ENCODE results near the gene SHISAL1. TPM values are rescaled to one million over a fixed set of nuclear protein-coding genes. Genes with fewer than 3 reads are reported as not detected.
A peak's percentile ranks its signal among the peaks of the same experiment; 100 is the strongest.

SHISAL1 gene
- total and polyA plus RNA-seq, 5 donors, result 1.0 to 5.8 (median 1.3) TPM

GRCh38 chr22:44219101-44219870, 93.5 kb downstream of the SHISAL1 start:
- ATAC-seq (no peak), DNase-seq (no peak)
- intact Hi-C loops (cut with DNase I), result no loop called here
- Histone ChIP-seq H3K4me1 (ENCODE audit: control insufficient read depth, insufficient read depth, low read length) (no peaks in the 10 kb centered on the region), H3K9me3 (ENCODE audit: control insufficient read depth, low read length) (peaks cover 2% of the 10 kb centered on the region), H3K27me3 (ENCODE audit: control insufficient read depth, insufficient read depth) (no peaks in the 10 kb centered on the region), H3K4me3 (ENCODE audit: low read length) (no peak overlapping the region), H3K27ac (ENCODE audit: low read length) (no peak overlapping the region)
- WGBS, result 78% methylated on average over 21 of the region's 21 CpGs

DNA sequence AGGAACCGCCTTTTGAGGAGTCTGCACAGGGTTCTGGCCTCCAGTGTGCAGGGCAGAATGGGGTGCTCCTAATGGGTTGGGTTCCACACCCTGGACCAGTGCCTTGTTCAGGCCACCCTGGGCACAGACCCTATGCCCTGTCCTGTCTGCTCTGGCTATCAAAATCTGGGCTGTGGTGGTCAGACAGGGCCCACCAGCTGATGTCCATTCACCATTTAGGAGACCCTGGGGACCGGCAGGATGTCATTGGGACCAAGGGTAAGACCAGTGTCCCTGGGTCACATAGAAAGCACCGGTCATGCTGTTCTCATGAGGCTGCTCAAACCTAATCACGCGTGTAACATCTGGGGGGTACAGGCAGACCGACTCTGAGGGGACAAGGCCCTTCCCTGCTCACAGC, 94.7 kb downstream of the SHISAL1 start:
- ATAC-seq, result no peak
- H3K9me3 ChIP-seq (ENCODE audit: control insufficient read depth, low read length), result peaks cover 2% of the 10 kb centered on the region
- 93% methylated on average over 6 of the region's 6 CpGs for WGBS
- intact Hi-C loops (cut with DNase I), result no loop called here
- no peak overlapping the region for H3K4me3 ChIP-seq (ENCODE audit: low read length)
- no peak overlapping the region for H3K27ac ChIP-seq (ENCODE audit: low read length)
- no peaks in the 10 kb centered on the region for H3K4me1 ChIP-seq (ENCODE audit: control insufficient read depth, insufficient read depth, low read length)
- no peak for DNase-seq
- H3K27me3 ChIP-seq (ENCODE audit: control insufficient read depth, insufficient read depth), result no peaks in the 10 kb centered on the region

- Histone ChIP-seq H3K27me3 (ENCODE audit: control insufficient read depth, insufficient read depth) (no peaks in the 10 kb centered on the region), H3K4me1 (ENCODE audit: control insufficient read depth, insufficient read depth, low read length) (no peaks in the 10 kb centered on the region), H3K4me3 (ENCODE audit: low read length) (no peak overlapping the region), H3K9me3 (ENCODE audit: control insufficient read depth, low read length) (peaks cover 2% of the 10 kb centered on the region), H3K27ac (ENCODE audit: low read length) (no peak overlapping the region)
- intact Hi-C loops (cut with DNase I), result no loop called here
- DNase-seq (no peak), ATAC-seq (no peak)
- 77% methylated on average over 7 of the region's 7 CpGs for WGBS
Observed at GRCh38 chr22:44217346-44217745, 95.4 kb downstream of the SHISAL1 start.

DNA sequence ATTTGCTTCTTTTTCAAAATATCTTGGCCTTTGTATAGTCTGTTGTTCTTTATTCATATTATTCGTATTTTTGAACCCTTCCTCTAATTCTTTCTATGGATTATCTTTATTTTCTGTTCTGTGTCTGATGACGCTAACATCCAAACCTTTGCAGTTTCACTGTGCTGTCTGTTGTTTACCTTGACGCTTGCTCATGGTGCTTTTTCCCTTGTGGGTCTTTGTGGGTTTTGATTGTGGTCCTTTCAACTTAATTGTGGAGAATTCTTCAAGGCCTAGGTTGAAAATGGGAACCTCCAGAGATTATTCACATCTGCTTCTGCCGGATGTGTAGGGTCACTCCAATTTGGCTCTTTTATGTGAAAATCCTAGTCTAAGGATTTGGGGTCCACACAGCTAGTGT, 97.5 kb downstream of the SHISAL1 start:
- no peak overlapping the region for H3K27ac ChIP-seq (ENCODE audit: low read length)
- WGBS, result 93% methylated on average over 4 of the region's 4 CpGs
- peaks cover 2% of the 10 kb centered on the region for H3K9me3 ChIP-seq (ENCODE audit: control insufficient read depth, low read length)
- no peak for ATAC-seq
- intact Hi-C loops (cut with DNase I), result no loop called here
- H3K27me3 ChIP-seq (ENCODE audit: control insufficient read depth, insufficient read depth), result no peaks in the 10 kb centered on the region
- DNase-seq, result no peak
- H3K4me1 ChIP-seq (ENCODE audit: control insufficient read depth, insufficient read depth, low read length), result no peaks in the 10 kb centered on the region
- H3K4me3 ChIP-seq (ENCODE audit: low read length), result no peak overlapping the region

- DNase-seq (no peak), ATAC-seq (no peak)
- no peak overlapping the region for H3K27ac ChIP-seq (ENCODE audit: low read length)
- no peak overlapping the region for H3K4me3 ChIP-seq (ENCODE audit: low read length)
- peaks cover 2% of the 10 kb centered on the region for H3K9me3 ChIP-seq (ENCODE audit: control insufficient read depth, low read length)
- no peaks in the 10 kb centered on the region for H3K27me3 ChIP-seq (ENCODE audit: control insufficient read depth, insufficient read depth)
- WGBS, result 82% methylated on average over 6 of the region's 6 CpGs
- H3K4me1 ChIP-seq (ENCODE audit: control insufficient read depth, insufficient read depth, low read length), result no peaks in the 10 kb centered on the region
- intact Hi-C loops (cut with DNase I), result no loop called here
Observed at GRCh38 chr22:44214764-44215163, 98.0 kb downstream of the SHISAL1 start.

DNA sequence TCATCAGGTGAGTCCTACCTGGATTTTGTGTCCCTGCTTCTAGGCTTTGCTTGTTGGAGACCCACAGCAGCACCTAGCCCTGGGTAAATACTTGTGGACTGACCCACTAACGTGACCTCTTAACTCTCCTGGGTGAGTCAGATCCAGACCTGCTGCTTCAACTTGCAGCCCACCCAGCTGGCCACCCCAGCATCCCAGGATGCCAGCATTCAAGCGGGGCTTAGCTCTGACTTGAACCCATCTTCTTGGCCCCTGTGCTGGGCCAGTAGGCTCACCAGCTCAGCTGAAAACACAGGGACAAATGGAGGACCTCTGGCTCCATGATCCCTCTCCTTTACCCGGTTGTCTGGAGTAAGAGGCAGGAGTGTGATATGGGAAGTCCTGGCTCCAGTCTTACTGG, 98.6 kb downstream of the SHISAL1 start:
- no peaks in the 10 kb centered on the region for H3K27me3 ChIP-seq (ENCODE audit: control insufficient read depth, insufficient read depth)
- peaks cover 2% of the 10 kb centered on the region for H3K9me3 ChIP-seq (ENCODE audit: control insufficient read depth, low read length)
- DNase-seq (no peak), ATAC-seq (no peak)
- intact Hi-C loops (cut with DNase I), result no loop called here
- no peaks in the 10 kb centered on the region for H3K4me1 ChIP-seq (ENCODE audit: control insufficient read depth, insufficient read depth, low read length)
- no peak overlapping the region for H3K27ac ChIP-seq (ENCODE audit: low read length)
- H3K4me3 ChIP-seq (ENCODE audit: low read length), result no peak overlapping the region
- WGBS, result 93% methylated on average over 3 of the region's 3 CpGs

- H3K4me1 ChIP-seq (ENCODE audit: control insufficient read depth, insufficient read depth, low read length), result no peaks in the 10 kb centered on the region
- H3K27me3 ChIP-seq (ENCODE audit: control insufficient read depth, insufficient read depth), result no peaks in the 10 kb centered on the region
- no peak for ATAC-seq
- H3K27ac ChIP-seq (ENCODE audit: low read length), result no peak overlapping the region
- DNase-seq, result no peak
- intact Hi-C loops (cut with DNase I), result no loop called here
- WGBS, result 90% methylated on average over 3 of the region's 3 CpGs
- no peak overlapping the region for H3K4me3 ChIP-seq (ENCODE audit: low read length)
- H3K9me3 ChIP-seq (ENCODE audit: control insufficient read depth, low read length), result peaks cover 2% of the 10 kb centered on the region
Observed at GRCh38 chr22:44213489-44214043, 99.2 kb downstream of the SHISAL1 start.

GRCh38 chr22:44212936-44213335, 99.8 kb downstream of the SHISAL1 start:
- intact Hi-C loops (cut with DNase I), result no loop called here
- 93% methylated on average over 1 of the region's 1 CpG for WGBS
- Histone ChIP-seq H3K27ac (ENCODE audit: low read length) (no peak overlapping the region), H3K27me3 (ENCODE audit: control insufficient read depth, insufficient read depth) (no peaks in the 10 kb centered on the region), H3K9me3 (ENCODE audit: control insufficient read depth, low read length) (peaks cover 2% of the 10 kb centered on the region), H3K4me1 (ENCODE audit: control insufficient read depth, insufficient read depth, low read length) (no peaks in the 10 kb centered on the region), H3K4me3 (ENCODE audit: low read length) (no peak overlapping the region)
- ATAC-seq (no peak), DNase-seq (no peak)

DNA sequence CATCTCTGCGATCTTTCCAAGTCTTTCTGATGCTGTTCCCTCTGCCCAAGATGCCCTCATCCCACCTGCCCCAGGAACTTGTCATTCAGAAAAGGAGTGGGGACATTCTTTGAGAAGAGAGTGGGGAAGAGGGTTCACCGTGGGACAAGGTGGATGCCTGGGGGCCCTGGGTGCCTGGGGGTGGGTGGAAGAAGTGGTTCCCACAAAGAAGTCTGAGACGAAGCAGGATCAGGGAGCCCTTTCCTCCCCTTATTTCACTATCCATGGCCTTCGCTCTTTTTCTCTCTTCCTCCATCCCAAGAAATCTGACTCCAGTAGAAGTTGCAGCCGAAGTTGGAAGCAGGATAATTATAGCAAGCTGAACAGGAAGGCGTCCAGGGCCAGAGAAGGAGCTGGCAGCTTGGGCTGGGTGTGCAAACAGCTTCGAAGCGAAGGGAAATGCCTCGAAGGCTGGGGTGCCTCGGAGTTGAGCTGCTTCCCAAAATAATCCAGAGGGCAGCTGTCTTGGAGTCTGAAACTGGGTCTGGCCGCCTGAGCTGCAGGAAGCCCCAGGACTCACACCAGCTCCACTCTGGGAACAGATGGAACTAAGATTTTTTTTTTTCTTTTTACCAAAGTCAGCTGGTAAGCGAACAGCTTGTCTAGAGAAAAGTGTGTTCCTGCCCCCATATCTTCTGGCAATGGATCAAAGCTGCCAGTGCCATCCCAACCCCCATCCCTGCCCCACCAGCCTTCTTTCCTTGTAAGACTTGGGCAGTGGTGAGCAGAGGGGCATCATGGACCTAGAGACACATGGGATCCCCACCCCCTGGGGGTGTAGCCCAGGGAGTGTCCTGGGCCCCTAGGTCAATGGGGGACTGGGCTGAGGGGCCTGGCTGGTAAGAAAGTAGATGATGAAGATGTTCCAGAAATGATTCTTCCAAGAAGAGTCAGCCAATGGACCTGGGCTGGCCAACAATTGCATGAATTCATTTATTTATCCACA, 100.5 kb downstream of the SHISAL1 start:
- peak; percentile 25 to 38 for ATAC-seq
- intact Hi-C loops (cut with DNase I), result no loop called here
- 24% methylated on average over 12 of the region's 12 CpGs for WGBS
- Histone ChIP-seq H3K27ac (ENCODE audit: low read length) (no peak overlapping the region), H3K9me3 (ENCODE audit: control insufficient read depth, low read length) (peaks cover 2% of the 10 kb centered on the region), H3K27me3 (ENCODE audit: control insufficient read depth, insufficient read depth) (no peaks in the 10 kb centered on the region), H3K4me1 (ENCODE audit: control insufficient read depth, insufficient read depth, low read length) (no peaks in the 10 kb centered on the region), H3K4me3 (ENCODE audit: low read length) (no peak overlapping the region)
- no peak for DNase-seq

DNA sequence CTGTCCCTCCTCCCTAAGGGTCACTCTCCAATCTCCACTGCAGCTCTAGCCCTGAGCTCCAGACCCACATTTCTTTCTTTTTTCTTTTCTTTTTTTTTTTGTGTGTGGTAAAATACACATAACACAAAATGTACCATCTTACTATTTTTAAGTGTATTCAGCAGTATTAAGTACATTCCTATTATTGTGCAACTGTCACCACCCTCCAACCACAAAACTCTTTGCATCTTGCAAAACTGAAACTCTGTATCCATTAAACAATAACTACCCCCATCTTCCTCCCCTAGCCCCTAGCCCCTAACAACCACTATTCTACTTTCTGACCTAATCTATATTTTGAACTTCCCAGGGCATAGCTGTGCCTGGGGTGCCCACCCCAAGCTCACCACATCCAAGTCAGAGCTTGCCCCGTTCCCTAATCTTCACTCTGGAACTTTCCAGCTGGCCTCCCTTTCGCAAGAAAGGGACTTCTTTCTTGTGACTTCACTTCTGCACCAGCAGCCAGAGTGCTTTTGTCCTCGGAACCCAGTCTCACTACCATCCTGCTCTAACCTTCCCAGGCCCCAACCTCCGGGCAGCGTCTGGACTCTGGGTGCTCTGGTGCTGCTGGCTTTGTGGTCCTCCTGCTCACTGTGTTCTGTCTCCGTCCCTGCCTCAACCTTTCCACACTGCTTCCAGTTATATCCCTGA, 101.3 kb downstream of the SHISAL1 start:
- no peak overlapping the region for H3K27ac ChIP-seq (ENCODE audit: low read length)
- H3K4me1 ChIP-seq (ENCODE audit: control insufficient read depth, insufficient read depth, low read length), result no peaks in the 10 kb centered on the region
- H3K9me3 ChIP-seq (ENCODE audit: control insufficient read depth, low read length), result peaks cover 2% of the 10 kb centered on the region
- intact Hi-C loops (cut with DNase I), result no loop called here
- H3K4me3 ChIP-seq (ENCODE audit: low read length), result no peak overlapping the region
- no peak for ATAC-seq
- 61% methylated on average over 6 of the region's 6 CpGs for WGBS
- H3K27me3 ChIP-seq (ENCODE audit: control insufficient read depth, insufficient read depth), result no peaks in the 10 kb centered on the region
- DNase-seq, result no peak

All from right cardiac atrium (tissue), 5 donors.